LNCAP (cell line): ENCODE measurements around the gene BACE2.

Source experiments
- CTCF ChIP-seq: fragments of 450-650 bp; IDR thresholded peaks from 2 replicates; pipeline ENCODE4 v1.5.1; 2017; ENCODE audit warnings: mild to moderate bottlenecking

Gene BACE2

GRCh38 chr21:41210426-41211059, 42.6 kb downstream of the BACE2 start:
- no peak for TF ChIP-seq CTCF

- TF ChIP-seq CTCF = no peak
Observed at GRCh38 chr21:41211060-41211805, 43.3 kb downstream of the BACE2 start.

- TF ChIP-seq CTCF = no peak
Observed at GRCh38 chr21:41213021-41213420, 45.1 kb downstream of the BACE2 start.

GRCh38 chr21:41215856-41216408, 48.0 kb downstream of the BACE2 start:
- no peak for TF ChIP-seq CTCF

- no peak for TF ChIP-seq CTCF
Observed at GRCh38 chr21:41216486-41216885, 48.5 kb downstream of the BACE2 start.

GRCh38 chr21:41217671-41218385, 49.9 kb downstream of the BACE2 start:
- no peak for TF ChIP-seq CTCF

GRCh38 chr21:41219498-41220207, 51.7 kb downstream of the BACE2 start:
- TF ChIP-seq CTCF = no peak
